Renal cortical epithelial cell (primary cell): ENCODE measurements around the gene GSN. TPM values are rescaled to one million over a fixed set of nuclear protein-coding genes. Genes with fewer than 3 reads are reported as not detected.
A peak's percentile ranks its signal among the peaks of the same experiment; 100 is the strongest.

ENCODE experiments used
- DNase-seq: peaks from one replicate; pipeline ENCODE4 v3.0.0-alpha.2; 2011; ENCODE audit warnings: low read depth
- total RNA-seq: library from RNA; depleted of rRNA; stranded (reverse); fragments of >200 nt; gene quantifications from 2 replicates; pipeline ENCODE4 v1.2.3, GENCODE V29; 2014

GSN gene
- total RNA-seq, 1 donor from 2014 or later, result 645 TPM

- peak; percentile 22 for DNase-seq
These were observed 104.5 kb downstream of the GSN start for GRCh38 chr9:121372239-121373010.

DNA sequence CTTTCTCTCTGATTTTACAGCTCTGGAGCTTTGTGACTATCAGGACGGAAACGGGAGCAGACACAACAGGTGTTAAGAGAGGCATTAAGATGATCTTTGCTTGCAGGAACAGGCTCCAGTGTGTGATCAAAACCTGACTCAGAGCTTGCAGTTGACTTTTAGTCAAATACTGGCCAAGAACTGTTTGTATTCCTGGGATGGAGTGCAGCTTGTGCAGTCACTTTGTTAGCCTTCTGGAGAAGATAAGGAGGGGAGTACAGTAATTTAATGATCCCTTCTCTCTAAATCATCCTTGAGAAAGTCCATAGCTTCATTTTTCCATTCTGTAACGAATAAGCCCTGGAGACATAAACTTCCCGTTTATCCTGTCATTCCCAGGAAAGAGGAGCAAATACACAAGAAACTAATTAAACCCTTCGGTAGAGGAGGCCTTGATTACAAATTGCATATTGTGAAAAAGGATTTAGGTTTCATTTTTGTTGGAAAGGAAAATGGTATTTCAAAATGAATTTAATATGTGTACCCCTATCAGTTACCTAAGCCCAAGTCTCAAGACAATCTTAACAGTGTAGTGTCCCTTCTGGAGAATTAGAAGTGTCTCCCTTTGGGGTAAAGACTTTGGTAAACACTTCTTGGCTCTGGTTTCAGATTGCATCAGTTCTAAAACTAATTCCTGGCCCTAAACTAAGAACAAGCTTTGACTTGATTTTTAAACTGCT, 105.2 kb downstream of the GSN start:
- peak; percentile 33 for DNase-seq

GRCh38 chr9:121376214-121376830, 108.4 kb downstream of the GSN start:
- DNase-seq, result peak; percentile 54

GRCh38 chr9:121380846-121381245, 112.9 kb downstream of the GSN start:
- no peak for DNase-seq

Other genes starting within 250 kb of the GSN start
- 0.87 and 2.6 TPM in 2 replicates for gene C5, start 217.9 kb upstream of the GSN start, total RNA-seq
- gene CNTRL, start 193.2 kb upstream of the GSN start, total RNA-seq, result 6.2 and 6.4 TPM in 2 replicates
- gene RAB14, start 66.3 kb upstream of the GSN start, total RNA-seq, result 21.5 and 55.8 TPM in 2 replicates
- gene STOM, start 102.1 kb downstream of the GSN start, total RNA-seq, result 61.8 and 67.6 TPM in 2 replicates
- not detected in 2 replicates for gene GGTA1, start 231.7 kb downstream of the GSN start, total RNA-seq